Left cardiac atrium (tissue), 4 donors: ENCODE measurements around the gene PPP2R5E. TPM values are rescaled to one million over a fixed set of nuclear protein-coding genes. Genes with fewer than 3 reads are reported as not detected.
A peak's percentile ranks its signal among the peaks of the same experiment; 100 is the strongest.

Source experiments
- ATAC-seq, 2 donors: fragments of 200-7000 bp; cut with Tn5 transposase; one replicate each; pipeline ENCODE4 v1.9.1; 2020; ENCODE audit warnings: mild to moderate bottlenecking in 2 of 2, moderate library complexity in 2 of 2
- DNase-seq: peaks from one replicate; pipeline ENCODE4 v3.0.0-alpha.2; 2020
- intact Hi-C, 2 donors: fragments of 100-400 bp; cut with DNase I; formaldehyde crosslinking; loops; one replicate each; pipeline versions ENCODE4 v1.14.1 to v1.15.1; 2022 to 2023
- total RNA-seq, 2 donors: library from RNA; stranded (reverse); fragmentation: NEBNext Ultra II Directional; extraction: Animal tissue kit (Norgen Biotek cat#: 25700); gene quantifications; one replicate each; pipeline ENCODE4 v1.2.1, GENCODE V29; 2021
- donor health status: DM: no; HTN: yes; CAD: no.
- donor health status: DM: no; HTN: yes; CAD: no; lungs with severe emphysema.
- donor health status: DM: yes; HTN: yes; CAD: no.
- donor health status: Dilated cardiomyopathy.

Gene PPP2R5E
- total RNA-seq, 2 donors from 2014 or later: 33.4 to 36.6 TPM

DNA sequence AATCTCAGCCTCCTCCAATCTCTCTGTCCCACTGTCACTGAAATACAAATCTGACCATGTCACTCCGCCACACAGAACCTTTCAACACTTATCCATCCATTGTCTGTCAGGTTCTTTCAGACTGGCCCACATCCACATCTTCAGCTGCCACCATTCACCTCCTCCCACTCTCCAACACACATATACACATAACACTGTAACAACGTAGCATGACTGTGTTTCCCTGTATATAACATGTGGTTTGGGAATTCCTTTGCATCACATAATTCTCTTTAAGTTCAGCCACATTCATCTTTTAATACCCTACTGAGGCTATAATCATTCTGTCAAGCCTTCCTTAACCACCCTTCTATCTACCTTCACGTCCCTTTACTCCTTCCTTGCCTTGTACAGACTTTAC is 99.2 kb downstream of the PPP2R5E start:
- intact Hi-C loops: no loop called here
- ATAC-seq (peak in 1 of 2 donors; percentile 35), DNase-seq (no peak)

DNA sequence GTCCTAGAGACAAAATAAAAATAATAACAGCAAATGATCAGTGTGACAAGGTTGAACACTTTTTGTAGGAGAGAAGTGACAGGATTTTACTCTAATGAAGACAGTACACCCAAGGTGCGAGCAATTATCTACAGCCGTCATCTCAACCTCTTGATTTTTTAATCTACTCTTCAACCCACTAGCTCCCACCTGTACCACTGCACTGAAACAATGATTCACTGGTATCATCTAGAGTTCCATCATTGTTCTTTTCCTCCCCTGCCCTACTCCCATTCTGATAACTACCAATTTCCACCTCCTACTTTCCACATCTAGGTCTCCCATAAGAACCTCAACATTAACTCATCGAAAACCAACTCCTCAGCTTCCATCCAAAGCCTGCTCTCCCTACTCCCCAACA is 99.8 kb downstream of the PPP2R5E start:
- ATAC-seq (no peak), DNase-seq (no peak)
- intact Hi-C loops: no loop called here

DNA sequence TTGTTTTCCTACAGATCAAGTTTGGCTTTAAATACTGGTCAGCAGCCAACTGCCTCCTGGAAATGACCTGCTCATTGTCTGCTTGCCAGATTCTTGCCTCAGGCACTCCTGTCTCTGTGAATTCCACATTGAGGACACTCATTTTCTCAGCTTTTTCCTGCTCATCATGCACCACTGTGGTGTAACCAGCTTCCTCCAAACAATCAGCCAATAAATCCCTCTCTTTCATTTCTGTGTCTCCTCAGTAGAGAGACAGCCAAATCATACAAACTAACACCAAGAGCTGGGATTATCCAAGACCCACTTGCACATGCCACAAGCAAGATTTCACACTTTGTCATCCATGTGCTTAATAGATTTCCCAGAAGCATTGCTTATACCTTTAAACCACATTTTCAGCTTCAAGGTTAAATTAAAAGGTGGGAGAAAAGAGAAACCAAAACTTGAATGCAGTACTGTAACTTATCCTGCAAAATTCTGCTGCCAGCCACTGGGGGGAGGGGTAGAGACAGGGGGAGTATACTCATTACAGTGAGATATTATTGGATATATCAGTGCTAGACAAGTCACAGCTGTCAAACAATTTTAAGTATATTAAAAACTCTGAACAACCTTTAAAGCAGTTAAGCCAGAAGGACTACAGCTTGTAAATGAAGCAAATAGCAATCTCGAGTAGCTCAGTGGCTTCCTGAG is 105.0 kb downstream of the PPP2R5E start:
- ATAC-seq (peak; percentile 65 to 81), DNase-seq (peak; percentile 66)
- intact Hi-C loops: no loop called here

DNA sequence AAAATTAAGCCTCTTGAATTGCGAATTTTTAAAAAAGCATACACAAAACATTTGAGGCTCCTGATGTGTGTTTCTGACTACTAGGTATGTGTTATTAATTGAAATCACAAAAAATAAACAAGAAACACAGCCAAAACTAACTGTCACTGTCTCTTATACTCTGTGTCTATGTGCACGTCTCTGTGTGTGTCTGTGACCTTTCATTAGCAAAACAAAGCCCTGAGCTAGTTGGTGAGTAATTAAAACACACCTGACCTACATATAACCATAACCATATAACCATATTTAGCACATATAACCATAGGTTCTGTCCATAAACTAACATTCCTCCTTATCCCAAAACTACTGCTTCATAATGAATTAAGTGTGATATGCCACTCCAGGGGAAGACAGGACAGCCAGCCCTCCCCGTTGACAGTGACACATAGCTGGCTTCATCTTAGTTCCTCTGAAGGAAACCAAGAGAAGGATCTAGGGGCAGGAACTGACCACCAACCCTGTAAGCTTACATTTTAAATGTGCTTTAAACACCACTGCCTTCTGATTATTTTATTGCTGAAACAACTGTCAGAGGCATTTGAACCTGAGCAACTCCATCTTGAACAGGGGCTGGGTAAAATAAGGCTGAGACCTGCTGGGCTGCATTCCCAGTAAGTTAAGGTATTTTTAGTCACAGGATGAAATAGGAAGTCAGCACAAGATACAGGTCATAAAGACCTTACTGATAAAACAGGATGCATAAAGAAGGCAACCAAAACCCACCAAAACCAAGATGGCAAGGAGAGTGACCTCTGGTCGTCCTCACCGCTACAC is 106.7 kb downstream of the PPP2R5E start:
- DNase-seq (no peak), ATAC-seq (no peak)
- intact Hi-C loops: no loop called here

DNA sequence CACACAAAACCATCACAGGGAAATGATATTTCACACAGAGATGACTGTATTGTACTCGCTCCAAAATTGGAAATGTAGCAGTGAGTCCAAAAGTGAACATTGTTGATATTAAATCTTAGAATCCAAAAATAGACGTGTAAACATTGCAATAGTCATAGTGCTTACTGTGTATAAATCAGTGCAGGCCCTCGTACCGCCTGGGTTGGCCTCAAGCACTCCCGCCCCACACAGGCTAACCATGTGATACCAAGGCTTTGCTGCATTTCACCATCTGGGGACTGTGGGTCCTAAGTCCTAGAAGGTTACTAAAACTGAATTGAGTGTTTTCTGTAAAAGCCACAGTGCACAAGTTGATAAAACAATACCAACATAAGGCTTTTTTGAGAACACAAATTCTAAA is 107.3 kb downstream of the PPP2R5E start:
- peak; percentile 85 to 86 for ATAC-seq
- DNase-seq: peak; percentile 50
- intact Hi-C loops: no loop called here

DNA sequence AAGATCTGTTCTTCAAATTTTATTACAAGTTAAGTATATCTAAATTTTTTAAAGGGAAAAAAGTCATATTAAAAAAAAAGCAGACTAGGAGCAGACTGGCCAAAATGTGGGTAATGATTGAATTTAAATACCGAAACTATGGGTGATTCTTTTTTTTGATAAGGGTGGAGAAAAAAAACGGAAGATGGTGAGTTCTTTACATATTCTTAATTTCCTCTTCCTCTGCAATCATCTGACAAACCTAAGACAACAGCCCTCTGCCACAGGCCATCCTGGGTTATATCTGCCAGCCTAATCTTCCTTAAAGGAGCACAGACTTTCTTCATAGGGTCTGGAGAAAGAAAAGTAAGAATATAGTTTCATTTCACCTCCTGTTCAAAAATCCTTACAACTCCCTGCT is 108.0 kb downstream of the PPP2R5E start:
- intact Hi-C loops: no loop called here
- DNase-seq (no peak), ATAC-seq (no peak)

DNA sequence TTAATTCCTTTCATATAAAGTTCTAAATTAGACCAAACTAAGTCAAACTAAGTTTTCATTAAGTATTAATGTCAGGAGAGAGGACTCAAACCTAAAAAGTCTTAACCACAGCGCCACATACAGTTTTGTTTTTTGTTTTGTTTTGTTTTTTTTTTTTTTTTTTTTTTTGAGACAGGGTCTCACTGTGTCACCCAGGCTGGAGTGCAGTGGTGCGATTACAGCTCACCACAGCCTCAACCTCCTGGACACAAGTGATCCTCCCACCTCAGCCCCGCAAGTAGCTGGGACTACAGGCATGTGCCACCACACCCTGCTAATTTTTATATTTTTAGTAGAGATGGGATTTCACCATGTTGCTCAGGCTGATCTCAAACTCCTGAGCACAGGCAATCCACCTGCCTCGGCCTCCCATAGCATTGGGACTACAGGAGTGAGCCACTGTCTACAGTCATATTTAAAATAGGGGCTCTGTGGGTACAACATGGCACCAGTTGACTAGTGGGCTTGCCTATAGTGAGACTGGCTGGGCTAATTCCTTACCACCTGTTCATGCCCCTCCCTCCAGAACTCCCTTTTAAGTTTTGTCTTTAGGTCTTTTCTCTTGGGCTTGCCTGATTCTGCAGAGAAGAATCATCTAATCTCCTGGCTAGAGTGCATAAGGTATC is 110.2 kb downstream of the PPP2R5E start:
- DNase-seq (no peak), ATAC-seq (no peak)
- intact Hi-C loops: no loop called here

DNA sequence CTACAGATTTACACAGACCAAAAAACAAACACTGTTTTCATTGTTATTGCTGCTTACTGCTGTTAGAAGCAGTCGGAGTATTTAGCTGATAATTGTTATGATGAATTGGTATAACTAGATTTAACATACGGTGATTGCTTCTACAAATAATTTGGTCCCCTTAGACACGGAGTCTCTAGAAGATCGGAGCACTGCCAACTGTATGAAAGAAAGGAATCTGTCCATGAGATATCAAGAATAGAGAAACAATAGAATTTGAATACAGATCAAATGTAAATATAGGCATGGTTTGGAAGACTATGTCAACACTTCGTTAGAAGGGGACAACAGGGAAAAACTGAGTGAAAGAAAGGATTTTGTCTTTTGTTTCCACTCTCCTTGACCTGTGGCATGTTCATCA is 110.9 kb downstream of the PPP2R5E start:
- ATAC-seq: no peak
- intact Hi-C loops: no loop called here
- DNase-seq: no peak

DNA sequence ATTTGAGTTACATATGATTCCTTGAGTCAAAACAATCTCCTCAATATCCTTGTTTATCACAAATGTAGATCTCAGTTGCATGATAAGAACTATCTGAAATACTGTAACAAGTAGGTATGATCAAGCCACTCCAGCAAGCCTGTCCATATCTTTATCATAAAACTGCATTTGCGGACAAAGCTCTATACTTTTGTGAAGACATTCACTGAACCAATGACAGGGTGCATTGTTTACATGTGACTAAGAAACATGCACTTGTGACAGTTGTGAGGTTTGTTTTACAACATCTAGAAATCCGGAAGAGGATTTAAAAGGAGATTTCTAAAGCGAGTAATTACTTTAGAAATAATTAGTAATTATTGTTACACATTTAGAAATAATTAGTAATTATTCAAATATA is 111.7 kb downstream of the PPP2R5E start:
- DNase-seq: no peak
- intact Hi-C loops: no loop called here
- ATAC-seq: no peak

DNA sequence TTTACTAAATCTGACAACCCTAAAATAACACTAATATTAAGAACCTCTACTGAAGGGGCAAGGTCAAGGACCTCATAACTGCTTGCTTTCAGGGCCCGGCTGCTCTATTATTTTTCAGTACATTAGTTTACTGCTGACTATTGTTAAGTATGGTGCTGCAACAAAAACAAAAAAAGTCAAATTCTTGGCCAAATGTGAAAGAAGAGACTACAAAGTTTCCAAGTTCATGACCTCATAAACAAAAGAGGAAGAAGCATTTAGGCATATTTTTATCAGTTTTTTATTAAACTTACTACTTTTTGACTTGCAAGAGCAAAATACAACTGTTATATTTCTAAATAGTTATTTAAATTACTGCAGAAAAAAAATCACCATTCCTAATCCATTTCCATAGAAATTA is 114.7 kb downstream of the PPP2R5E start:
- intact Hi-C loops: loop anchor here in 1 of 2 donors (10.0 kb wide), 1 partner anchor 116 kb away; the partner anchor contains the start of gene PPP2R5E
- ATAC-seq (no peak), DNase-seq (no peak)

DNA sequence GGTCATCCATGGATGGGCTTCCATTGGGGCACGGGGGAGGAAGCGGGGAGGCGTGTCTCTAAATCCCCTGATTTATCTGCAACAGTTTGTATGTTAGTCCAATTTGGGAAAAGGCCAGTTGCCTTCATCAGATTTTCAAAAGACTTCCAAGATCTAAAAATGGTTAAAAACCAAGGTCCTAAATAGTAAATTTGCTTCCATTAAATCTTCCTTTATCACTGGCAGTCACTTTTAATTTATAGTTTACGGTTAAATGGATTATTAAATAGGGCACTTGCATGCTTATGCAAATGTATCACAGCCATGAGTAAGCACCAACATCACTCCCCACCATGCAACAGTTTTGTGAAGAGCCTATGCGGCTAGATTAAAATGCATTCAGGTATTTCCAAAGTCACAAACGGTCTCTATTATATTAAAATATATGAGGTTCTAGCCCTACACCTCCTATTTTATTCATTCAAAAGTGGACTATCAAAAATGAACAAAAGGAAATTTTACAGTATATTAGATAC is 116.3 kb downstream of the PPP2R5E start:
- intact Hi-C loops: loop anchor here in 1 of 2 donors (10.0 kb wide), 1 partner anchor 118 kb away; the partner anchor contains the start of gene PPP2R5E
- ATAC-seq: no peak
- DNase-seq: no peak

DNA sequence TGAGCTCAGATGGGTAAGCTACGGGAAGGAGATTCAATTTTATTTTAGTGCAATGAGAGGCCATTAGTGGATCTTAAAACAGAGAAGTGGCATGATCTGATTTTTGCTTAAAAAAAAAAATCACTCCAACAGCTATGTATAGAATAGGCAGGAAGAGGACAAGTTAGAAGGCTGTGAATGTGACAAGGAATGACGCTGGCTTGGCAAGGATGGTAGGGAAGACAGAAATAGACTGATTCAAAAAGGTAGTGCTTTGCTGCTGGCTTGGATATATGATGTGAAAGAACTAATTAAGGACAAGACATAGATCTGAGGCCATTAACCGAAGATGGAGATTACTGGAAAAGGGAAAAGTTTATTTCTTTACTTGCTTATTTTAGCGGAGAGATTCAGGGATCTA is 119.3 kb downstream of the PPP2R5E start:
- DNase-seq: no peak
- ATAC-seq: peak in 1 of 2 donors; percentile 38
- intact Hi-C loops: loop anchor here in 1 of 2 donors (10.0 kb wide), 1 partner anchor 121 kb away; the partner anchor contains the start of gene PPP2R5E

DNA sequence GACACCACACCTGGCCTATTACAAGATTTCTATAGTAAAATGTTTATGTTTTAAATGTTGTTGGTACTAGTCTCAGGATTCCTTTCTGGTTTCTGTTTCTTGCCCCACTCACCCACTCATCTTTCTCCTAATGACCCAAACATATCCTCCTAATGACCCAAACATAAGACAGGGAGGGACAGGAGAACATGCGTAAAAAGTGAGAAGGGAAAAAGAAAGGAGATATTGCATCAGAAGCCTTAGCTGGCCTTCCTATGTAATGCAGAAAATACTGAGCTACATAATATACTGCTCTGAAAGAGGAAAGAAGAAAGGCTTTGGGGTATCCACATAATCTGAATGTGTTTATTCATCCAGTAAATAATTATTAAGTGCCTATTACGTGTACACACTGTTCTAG is 119.8 kb downstream of the PPP2R5E start:
- ATAC-seq (no peak), DNase-seq (no peak)
- intact Hi-C loops: loop anchor here in 1 of 2 donors (10.0 kb wide), 1 partner anchor 121 kb away; the partner anchor contains the start of gene PPP2R5E

DNA sequence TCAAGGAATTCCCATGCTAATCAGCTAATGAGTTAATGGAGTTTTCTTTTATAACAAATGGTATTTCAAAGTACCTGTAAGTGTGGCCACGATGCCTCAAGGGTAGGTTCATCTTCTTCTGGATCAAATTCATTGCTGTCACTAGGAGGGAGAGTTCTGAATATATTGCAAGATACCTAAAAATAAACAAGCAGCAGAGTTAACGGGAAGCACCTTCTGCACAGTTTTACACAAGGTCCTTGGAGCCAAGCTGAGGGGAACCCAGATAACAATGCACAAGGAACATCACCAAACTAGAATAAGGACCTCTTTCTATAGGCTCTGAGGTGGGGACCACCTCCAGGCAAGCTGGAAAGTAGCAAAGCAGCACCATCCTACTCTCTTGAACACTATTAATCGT is 121.3 kb downstream of the PPP2R5E start:
- ATAC-seq (no peak), DNase-seq (no peak)
- intact Hi-C loops: loop anchor here in 1 of 2 donors (10.0 kb wide), 1 partner anchor 123 kb away; the partner anchor contains the start of gene PPP2R5E

DNA sequence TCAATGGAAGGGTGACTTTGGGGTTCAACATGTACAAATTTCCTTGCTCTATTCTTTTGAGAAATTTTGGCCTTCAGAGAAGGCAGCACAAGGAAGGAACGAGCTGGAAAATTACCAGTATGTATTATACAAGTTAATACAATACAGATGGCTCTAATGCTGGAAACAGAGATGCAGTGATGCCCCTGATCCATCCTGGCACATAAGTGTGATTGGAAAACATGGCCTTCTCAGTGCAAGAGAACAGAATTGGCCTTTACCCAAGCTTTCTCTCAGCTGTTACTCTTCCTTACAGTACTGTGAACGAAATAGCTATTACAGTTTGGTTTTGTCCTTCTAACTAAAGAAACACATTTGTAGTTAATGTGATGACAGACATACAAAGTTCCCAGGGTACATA is 122.0 kb downstream of the PPP2R5E start:
- intact Hi-C loops: loop anchor here in 1 of 2 donors (10.0 kb wide), 1 partner anchor 124 kb away; the partner anchor contains the start of gene PPP2R5E
- ATAC-seq (no peak), DNase-seq (no peak)

DNA sequence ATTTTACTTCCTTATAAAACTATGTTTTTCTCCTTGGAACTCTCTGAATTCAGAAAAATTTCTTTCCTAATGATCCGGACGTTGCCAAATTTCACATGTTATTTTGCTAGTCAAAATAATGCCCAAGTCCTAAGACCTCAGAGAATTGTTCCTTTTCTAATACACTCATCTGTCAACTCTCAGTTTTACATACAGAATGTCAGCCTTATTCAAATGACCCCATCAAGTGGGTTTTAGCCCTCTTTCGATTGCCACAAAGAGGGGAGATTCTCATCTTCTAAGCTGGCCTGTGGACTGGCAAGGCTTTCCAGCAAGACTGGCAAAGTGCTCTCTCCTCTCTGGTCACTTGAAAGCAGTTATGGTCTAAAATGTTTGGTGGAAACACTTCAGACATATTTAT is 125.2 kb downstream of the PPP2R5E start:
- intact Hi-C loops: no loop called here
- DNase-seq (no peak), ATAC-seq (no peak)

DNA sequence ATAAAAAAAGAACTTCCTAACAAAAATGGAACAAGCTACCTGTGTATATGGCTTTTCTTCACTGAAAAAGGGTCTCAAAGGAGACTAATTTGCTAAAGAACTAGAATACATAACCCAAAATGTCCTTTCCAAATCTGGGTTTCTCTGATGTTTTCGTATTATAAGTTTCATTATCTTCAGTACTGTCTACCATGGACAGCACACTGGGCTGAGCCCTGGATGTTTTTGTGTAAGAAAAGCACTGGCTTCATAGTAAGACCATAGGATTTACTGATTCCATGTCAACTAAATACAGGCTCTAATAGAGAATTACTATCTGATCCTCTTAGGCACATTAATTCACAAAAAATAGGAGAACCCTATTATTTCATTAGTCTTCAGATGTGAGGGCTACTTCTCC is 130.2 kb downstream of the PPP2R5E start:
- ATAC-seq (no peak), DNase-seq (no peak)
- intact Hi-C loops: no loop called here

DNA sequence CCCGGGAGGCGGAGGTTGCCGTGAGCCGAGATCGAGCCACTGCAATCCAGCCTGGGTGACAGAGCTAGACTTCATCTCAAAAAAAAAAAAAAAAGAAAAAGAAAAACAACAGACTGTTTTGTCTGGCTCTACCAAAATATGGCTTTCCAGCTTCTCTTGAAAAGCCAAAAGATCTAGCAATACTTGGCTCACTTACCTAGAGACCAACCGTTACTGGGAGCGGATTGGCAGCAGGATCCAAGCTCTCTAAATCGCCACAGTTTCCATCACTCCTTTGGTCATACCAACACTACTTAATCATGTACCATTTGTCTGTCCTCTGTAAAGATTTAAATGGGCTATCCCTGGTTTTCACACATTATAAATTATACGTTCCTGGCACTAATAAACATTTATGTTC is 136.8 kb downstream of the PPP2R5E start:
- intact Hi-C loops: no loop called here
- peak; percentile 57 to 58 for ATAC-seq
- no peak for DNase-seq

DNA sequence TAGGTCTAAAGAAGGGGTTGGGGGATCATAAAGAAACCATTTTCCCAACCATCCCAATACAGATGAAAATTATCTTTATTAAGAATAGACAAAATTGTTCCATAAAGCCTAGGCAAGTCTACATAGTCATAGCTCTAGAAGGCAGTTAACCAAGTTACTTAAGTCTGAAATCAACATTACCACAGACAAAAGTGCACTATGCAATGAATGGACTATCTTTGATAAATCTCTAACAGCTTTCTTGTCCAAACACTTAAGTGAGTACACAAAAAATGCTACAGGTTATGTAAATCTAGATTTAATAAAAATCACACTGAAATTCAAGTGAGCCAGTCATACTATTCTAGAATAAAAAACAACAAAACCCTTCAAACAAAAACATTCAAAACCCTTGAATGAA is 137.5 kb downstream of the PPP2R5E start:
- no peak for DNase-seq
- no peak for ATAC-seq
- intact Hi-C loops: no loop called here

DNA sequence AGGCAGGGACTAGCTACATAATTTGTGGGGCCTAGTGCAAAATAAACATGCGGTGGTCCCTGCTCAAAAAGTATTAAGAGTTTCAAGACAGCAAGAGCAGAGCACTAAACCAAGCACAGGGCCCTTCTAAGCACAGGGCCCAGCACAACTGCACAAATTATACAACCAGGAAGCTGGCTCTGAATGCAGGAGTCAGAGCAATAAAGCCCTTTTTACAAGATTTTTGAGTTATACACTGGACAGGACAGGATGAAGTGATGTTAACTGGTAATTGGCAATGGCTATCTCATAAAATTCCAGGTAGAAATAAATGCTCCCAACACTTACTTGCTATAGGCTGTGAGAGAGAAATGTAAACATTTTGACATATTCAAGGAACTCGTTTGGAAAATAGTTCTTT is 138.3 kb downstream of the PPP2R5E start:
- DNase-seq: no peak
- intact Hi-C loops: no loop called here
- ATAC-seq: no peak
